Liver (tissue), 9 donors: ENCODE results near the gene ENOX1. TPM values are rescaled to one million over a fixed set of nuclear protein-coding genes. Genes with fewer than 3 reads are reported as not detected.
"Not testable (repeated sequence)": the region's sequence is repeated elsewhere in the genome, so short reads cannot be mapped to it uniquely, and the experiment has no call there.

Experiments
- DNase-seq: peaks from one replicate; pipeline ENCODE4 v3.0.0-alpha.2; 2017; ENCODE audit warnings: low spot score
- H3K27ac ChIP-seq, 2 donors: one replicate each; pipeline ENCODE4 v1.7.0; 2013; ENCODE audit warnings: inconsistent platforms in 2 of 2, low read length in 2 of 2, control low read depth in 1 of 2, low read depth in 1 of 2, mild to moderate bottlenecking in 1 of 2
- H3K27me3 ChIP-seq, 4 donors: one replicate each; pipeline versions ENCODE4 v1.6.1 to v1.7.0; 2013; ENCODE audit warnings: low read length in 3 of 4, inconsistent platforms in 1 of 4, mild to moderate bottlenecking in 1 of 4, moderate library complexity in 1 of 4; ENCODE audit not compliant: control insufficient read depth in 4 of 4, insufficient read depth in 4 of 4
- H3K36me3 ChIP-seq, 4 donors: one replicate each; pipeline versions ENCODE4 v1.6.1 to v1.7.0; 2013; ENCODE audit warnings: low read length in 3 of 4, mild to moderate bottlenecking in 3 of 4, low read depth in 1 of 4, moderate library complexity in 1 of 4; ENCODE audit not compliant: control insufficient read depth in 4 of 4, insufficient read depth in 3 of 4
- H3K4me1 ChIP-seq, 4 donors: one replicate each; pipeline versions ENCODE4 v1.6.1 to v1.7.0; 2013; ENCODE audit warnings: low read length in 3 of 4, mild to moderate bottlenecking in 3 of 4, moderate library complexity in 1 of 4; ENCODE audit not compliant: control insufficient read depth in 4 of 4, insufficient read depth in 4 of 4
- H3K4me3 ChIP-seq, 3 donors: one replicate each; pipeline versions ENCODE4 v1.6.1 to v1.7.0; 2013; ENCODE audit warnings: low read length in 3 of 3, control low read depth in 1 of 3, low read depth in 1 of 3, mild to moderate bottlenecking in 1 of 3
- H3K9ac ChIP-seq, 2 donors: one replicate each; pipeline ENCODE4 v1.7.0; 2013; ENCODE audit warnings: low read length in 2 of 2, mild to moderate bottlenecking in 2 of 2, moderate library complexity in 2 of 2, control low read depth in 1 of 2, low read depth in 1 of 2
- H3K9me3 ChIP-seq, 4 donors: one replicate each; pipeline versions ENCODE4 v1.6.1 to v1.7.0; 2013; ENCODE audit warnings: low read length in 3 of 4; ENCODE audit not compliant: control insufficient read depth in 4 of 4
- ATF3 ChIP-seq: IDR thresholded peaks from 2 replicates; pipeline ENCODE4 v1.6.1; 2016; ENCODE audit warnings: antibody characterized with exemption
- EGR1 ChIP-seq, 2 donors: IDR thresholded peaks; 2 replicates each; pipeline ENCODE4 v1.6.1; 2016 to 2018; ENCODE audit warnings: antibody characterized with exemption in 2 of 2, low read depth in 2 of 2
- FOXA1 ChIP-seq: IDR thresholded peaks from 2 replicates; pipeline ENCODE4 v1.6.1; 2016; ENCODE audit warnings: antibody characterized with exemption
- RAD21 ChIP-seq, 2 donors: IDR thresholded peaks; 2 replicates each; pipeline ENCODE4 v1.6.1; 2016; ENCODE audit warnings: antibody characterized with exemption in 2 of 2, mild to moderate bottlenecking in 2 of 2
- RXRA ChIP-seq, 2 donors: IDR thresholded peaks; 2 replicates each; pipeline ENCODE4 v1.6.1; 2017 to 2018; ENCODE audit warnings: antibody characterized with exemption in 2 of 2, mild to moderate bottlenecking in 1 of 2
- YY1 ChIP-seq: IDR thresholded peaks from 2 replicates; pipeline ENCODE4 v1.6.1; 2016; ENCODE audit warnings: antibody characterized with exemption, mild to moderate bottlenecking
- WGBS: extraction: QIAGEN DNeasy Blood & Tissue Kit; methylation state at CpG from one replicate; pipeline ENCODE4 v1.1.7; 2013; 5-methylcytosine and 5-hydroxymethylcytosine counted together
- polyA plus RNA-seq, 2 donors: library from polyadenylated mRNA; stranded (reverse) in 1 of 2; unstranded in 1 of 2; fragments of 200-250 nt in 1 of 2; fragments of >200 nt in 1 of 2; fragmentation: Nextera tagmentation in 1 of 2; extraction: Ambion mirVana in 1 of 2; gene quantifications; one replicate each; pipeline versions ENCODE4 v1.2.1 to v1.2.3, GENCODE V29; 2013 to 2015
- total RNA-seq, 2 donors: library from RNA; depleted of rRNA; stranded (reverse); fragments of >200 nt; gene quantifications; one replicate each; pipeline ENCODE4 v1.2.3, GENCODE V29; 2014
- TF ChIP-seq, protein P1 (sequence below): IDR thresholded peaks from 2 replicates; pipeline ENCODE4 v1.6.1; 2016; ENCODE audit warnings: antibody characterized with exemption, mild to moderate bottlenecking
- TF ChIP-seq, protein P2 (sequence below): fragments of 150-350 bp; IDR thresholded peaks from 2 replicates; pipeline ENCODE4 v1.5.1; 2017; ENCODE audit warnings: improper control_type of control experiment, low read depth, low read length; ENCODE audit not compliant: missing input control
- donor health status: healthy.
- donor health status: healthy.
- donor health status: healthy.
- donor health status: healthy.
- donor health status: healthy.

Gene ENOX1
- total and polyA plus RNA-seq, 4 donors, result 0.02 to 0.33 (median 0.08) TPM; not detected in 1

DNA sequence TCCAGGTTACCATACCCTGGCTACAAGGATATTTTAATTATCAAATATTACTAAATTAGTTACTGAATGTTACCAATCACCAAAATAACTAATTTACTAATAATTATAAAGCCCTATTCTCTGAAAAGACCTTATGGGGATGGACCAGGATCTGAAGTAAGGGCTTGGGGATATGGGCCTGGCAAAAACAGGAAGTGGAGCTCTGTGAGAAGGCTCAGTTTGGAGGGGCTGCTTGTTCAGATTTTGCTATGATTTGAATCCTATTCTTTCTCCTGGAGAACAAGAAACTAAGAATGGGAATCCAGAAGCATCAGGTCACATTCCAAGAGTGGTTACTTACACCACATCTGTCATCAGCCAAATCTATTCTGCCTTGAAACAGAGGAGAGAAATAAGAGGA, 615.3 kb downstream of the ENOX1 start:
- H3K36me3 ChIP-seq, result no peaks in the 10 kb centered on the region
- no peak overlapping the region for H3K4me3 ChIP-seq
- no peak for DNase-seq
- H3K9me3 ChIP-seq, result no peaks in the 10 kb centered on the region
- no peaks in the 10 kb centered on the region for H3K4me1 ChIP-seq
- H3K9ac ChIP-seq, result no peak overlapping the region
- H3K27me3 ChIP-seq, result peaks cover 0 to 6% (median 0%) of the 10 kb centered on the region in 4 donors
- H3K27ac ChIP-seq, result no peak overlapping the region
- TF ChIP-seq, protein P1, sequence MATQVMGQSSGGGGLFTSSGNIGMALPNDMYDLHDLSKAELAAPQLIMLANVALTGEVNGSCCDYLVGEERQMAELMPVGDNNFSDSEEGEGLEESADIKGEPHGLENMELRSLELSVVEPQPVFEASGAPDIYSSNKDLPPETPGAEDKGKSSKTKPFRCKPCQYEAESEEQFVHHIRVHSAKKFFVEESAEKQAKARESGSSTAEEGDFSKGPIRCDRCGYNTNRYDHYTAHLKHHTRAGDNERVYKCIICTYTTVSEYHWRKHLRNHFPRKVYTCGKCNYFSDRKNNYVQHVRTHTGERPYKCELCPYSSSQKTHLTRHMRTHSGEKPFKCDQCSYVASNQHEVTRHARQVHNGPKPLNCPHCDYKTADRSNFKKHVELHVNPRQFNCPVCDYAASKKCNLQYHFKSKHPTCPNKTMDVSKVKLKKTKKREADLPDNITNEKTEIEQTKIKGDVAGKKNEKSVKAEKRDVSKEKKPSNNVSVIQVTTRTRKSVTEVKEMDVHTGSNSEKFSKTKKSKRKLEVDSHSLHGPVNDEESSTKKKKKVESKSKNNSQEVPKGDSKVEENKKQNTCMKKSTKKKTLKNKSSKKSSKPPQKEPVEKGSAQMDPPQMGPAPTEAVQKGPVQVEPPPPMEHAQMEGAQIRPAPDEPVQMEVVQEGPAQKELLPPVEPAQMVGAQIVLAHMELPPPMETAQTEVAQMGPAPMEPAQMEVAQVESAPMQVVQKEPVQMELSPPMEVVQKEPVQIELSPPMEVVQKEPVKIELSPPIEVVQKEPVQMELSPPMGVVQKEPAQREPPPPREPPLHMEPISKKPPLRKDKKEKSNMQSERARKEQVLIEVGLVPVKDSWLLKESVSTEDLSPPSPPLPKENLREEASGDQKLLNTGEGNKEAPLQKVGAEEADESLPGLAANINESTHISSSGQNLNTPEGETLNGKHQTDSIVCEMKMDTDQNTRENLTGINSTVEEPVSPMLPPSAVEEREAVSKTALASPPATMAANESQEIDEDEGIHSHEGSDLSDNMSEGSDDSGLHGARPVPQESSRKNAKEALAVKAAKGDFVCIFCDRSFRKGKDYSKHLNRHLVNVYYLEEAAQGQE, result no peak
- no peak for TF ChIP-seq FOXA1
- no peak for TF ChIP-seq EGR1 (IDR thresholded peaks at IDR 0.05; ENCODE audit: low read depth in 2 of 2)
- TF ChIP-seq, protein P2, sequence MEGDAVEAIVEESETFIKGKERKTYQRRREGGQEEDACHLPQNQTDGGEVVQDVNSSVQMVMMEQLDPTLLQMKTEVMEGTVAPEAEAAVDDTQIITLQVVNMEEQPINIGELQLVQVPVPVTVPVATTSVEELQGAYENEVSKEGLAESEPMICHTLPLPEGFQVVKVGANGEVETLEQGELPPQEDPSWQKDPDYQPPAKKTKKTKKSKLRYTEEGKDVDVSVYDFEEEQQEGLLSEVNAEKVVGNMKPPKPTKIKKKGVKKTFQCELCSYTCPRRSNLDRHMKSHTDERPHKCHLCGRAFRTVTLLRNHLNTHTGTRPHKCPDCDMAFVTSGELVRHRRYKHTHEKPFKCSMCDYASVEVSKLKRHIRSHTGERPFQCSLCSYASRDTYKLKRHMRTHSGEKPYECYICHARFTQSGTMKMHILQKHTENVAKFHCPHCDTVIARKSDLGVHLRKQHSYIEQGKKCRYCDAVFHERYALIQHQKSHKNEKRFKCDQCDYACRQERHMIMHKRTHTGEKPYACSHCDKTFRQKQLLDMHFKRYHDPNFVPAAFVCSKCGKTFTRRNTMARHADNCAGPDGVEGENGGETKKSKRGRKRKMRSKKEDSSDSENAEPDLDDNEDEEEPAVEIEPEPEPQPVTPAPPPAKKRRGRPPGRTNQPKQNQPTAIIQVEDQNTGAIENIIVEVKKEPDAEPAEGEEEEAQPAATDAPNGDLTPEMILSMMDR, result no peak
- TF ChIP-seq ATF3, result no peak
- no peak for TF ChIP-seq RAD21 (IDR thresholded peaks at IDR 0.05)

GRCh38 chr13:43170506-43170905, 616.3 kb downstream of the ENOX1 start:
- no peaks in the 10 kb centered on the region for H3K4me1 ChIP-seq
- TF ChIP-seq YY1 (no peak), FOXA1 (no peak), RXRA (IDR thresholded peaks at IDR 0.05) (no peak)
- H3K27me3 ChIP-seq, result peaks cover 0 to 6% (median 0%) of the 10 kb centered on the region in 4 donors
- H3K4me3 ChIP-seq, result no peak overlapping the region
- H3K36me3 ChIP-seq, result no peaks in the 10 kb centered on the region
- H3K27ac ChIP-seq, result no peak overlapping the region
- 48% methylated on average over 2 of the region's 2 CpGs for WGBS
- DNase-seq, result no peak
- no peak overlapping the region for H3K9ac ChIP-seq
- H3K9me3 ChIP-seq, result no peaks in the 10 kb centered on the region

DNA sequence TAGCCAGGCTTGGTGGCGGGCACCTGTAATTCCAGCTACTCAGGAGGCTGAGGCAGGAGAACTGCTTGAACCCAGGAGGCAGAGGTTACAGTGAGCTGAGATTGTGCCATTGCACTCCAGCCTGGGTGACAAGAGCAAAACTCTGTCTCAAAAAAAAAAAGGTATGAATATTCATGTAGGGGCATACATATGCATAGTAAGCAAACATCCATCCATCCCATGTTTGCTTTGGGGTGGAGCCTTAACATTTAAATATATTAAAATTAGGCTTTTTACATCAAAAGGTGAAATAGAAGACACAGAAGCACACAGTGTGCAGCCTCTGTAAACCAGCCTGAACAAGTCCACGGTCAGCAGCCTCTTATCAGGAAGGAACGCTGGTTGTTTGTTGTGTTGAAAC, 618.3 kb downstream of the ENOX1 start:
- DNase-seq, H3K27ac ChIP-seq, H3K4me3 ChIP-seq, H3K9ac ChIP-seq, H3K27me3 ChIP-seq, H3K36me3 ChIP-seq, H3K4me1 ChIP-seq, H3K9me3 ChIP-seq: not testable (repeated sequence)
- 61% methylated on average over 3 of the region's 3 CpGs for WGBS
